GM23338 (cell line): Measurements from ENCODE around the gene MIA. TPM values are rescaled to one million over a fixed set of nuclear protein-coding genes. Genes with fewer than 3 reads are reported as not detected.
A peak's percentile ranks its signal among the peaks of the same experiment; 100 is the strongest.

Source experiments
- ATAC-seq: fragments of 200-7000 bp; cut with Tn5 transposase; 3 replicates; pipeline ENCODE4 v1.9.1; 2020
- DNase-seq: peaks from one replicate; pipeline ENCODE4 v3.0.0-alpha.2; 2015; ENCODE audit warnings: low spot score
- H2AFZ ChIP-seq: fragments of 200-600 bp; sonication (generic); 2 replicates; pipeline ENCODE4 v1.8.0; 2016; ENCODE audit warnings: antibody characterized with exemption, mild to moderate bottlenecking, moderate library complexity
- H3F3A ChIP-seq: fragments of 200-600 bp; sonication (generic); replicated peaks from 2 replicates; pipeline ENCODE4 v1.8.0; 2017; ENCODE audit warnings: antibody characterized with exemption, mixed run types, low read depth
- H3K27ac ChIP-seq: fragments of 200-600 bp; sonication (generic); 2 replicates; pipeline ENCODE4 v1.6.1; 2016; ENCODE audit warnings: low read depth
- H3K27me3 ChIP-seq: fragments of 200-600 bp; sonication (generic); 2 replicates; pipeline ENCODE4 v1.8.0; 2016; ENCODE audit warnings: mild to moderate bottlenecking, mixed run types, moderate library complexity; ENCODE audit not compliant: insufficient read depth
- H3K36me3 ChIP-seq: fragments of 200-600 bp; sonication (generic); 2 replicates; pipeline ENCODE4 v1.8.0; 2016; ENCODE audit warnings: mild to moderate bottlenecking; ENCODE audit not compliant: insufficient read depth
- H3K4me1 ChIP-seq: fragments of 200-600 bp; sonication (generic); 2 replicates; pipeline ENCODE4 v1.8.0; 2016; ENCODE audit warnings: mild to moderate bottlenecking, moderate library complexity; ENCODE audit not compliant: insufficient read depth
- H3K4me2 ChIP-seq: fragments of 200-600 bp; sonication (generic); 2 replicates; pipeline ENCODE4 v1.7.1; 2017; ENCODE audit warnings: mixed run types
- H3K4me3 ChIP-seq: fragments of 200-600 bp; sonication (generic); 2 replicates; pipeline ENCODE4 v1.6.1; 2016; ENCODE audit warnings: mixed run types
- H3K79me2 ChIP-seq: fragments of 200-600 bp; sonication (generic); replicated peaks from 2 replicates; pipeline ENCODE4 v1.8.0; 2017; ENCODE audit warnings: mild to moderate bottlenecking; ENCODE audit not compliant: insufficient read depth
- H3K9me2 ChIP-seq: fragments of 200-600 bp; sonication (generic); 2 replicates; pipeline ENCODE4 v1.8.0; 2017; ENCODE audit not compliant: insufficient read depth
- H4K20me1 ChIP-seq: fragments of 200-600 bp; sonication (generic); replicated peaks from 2 replicates; pipeline ENCODE4 v1.8.0; 2017; ENCODE audit warnings: mild to moderate bottlenecking; ENCODE audit not compliant: insufficient read depth
- H3K27ac Mint-ChIP-seq: 2 replicates; pipeline ENCODE4 v1.8.0; 2020; ENCODE audit warnings: inconsistent platforms, mild to moderate bottlenecking, moderate library complexity, mixed read lengths
- H3K27me3 Mint-ChIP-seq: 3 replicates; pipeline ENCODE4 v1.8.0; 2022; ENCODE audit warnings: low read depth, mild to moderate bottlenecking, moderate library complexity, mixed read lengths, inconsistent platforms; ENCODE audit not compliant: insufficient read depth, poor library complexity
- H3K36me3 Mint-ChIP-seq: 3 replicates; pipeline ENCODE4 v1.8.0; 2021; ENCODE audit warnings: low read depth, mild to moderate bottlenecking, inconsistent platforms, moderate library complexity, mixed read lengths
- H3K4me1 Mint-ChIP-seq: 3 replicates; pipeline ENCODE4 v1.8.0; 2020; ENCODE audit warnings: mild to moderate bottlenecking, inconsistent platforms, mixed read lengths
- H3K4me3 Mint-ChIP-seq: 3 replicates; pipeline ENCODE4 v1.8.0; 2021; ENCODE audit warnings: moderate library complexity, mild to moderate bottlenecking, inconsistent platforms, mixed read lengths
- H3K9me3 Mint-ChIP-seq: 3 replicates; pipeline ENCODE4 v1.8.0; 2020; ENCODE audit warnings: moderate library complexity, mild to moderate bottlenecking, inconsistent platforms, mixed read lengths
- EZH2 ChIP-seq: fragments of 200-600 bp; sonication (generic); IDR thresholded peaks from one replicate; pipeline ENCODE4 v1.8.0; 2017; ENCODE audit warnings: antibody characterized with exemption, mild to moderate bottlenecking, low read depth; ENCODE audit not compliant: unreplicated experiment
- EZH2phosphoT487 ChIP-seq: fragments of 200-600 bp; sonication (generic); IDR thresholded peaks from one replicate; pipeline ENCODE4 v1.8.1; 2018; ENCODE audit warnings: antibody characterized with exemption; ENCODE audit not compliant: unreplicated experiment
- JUNB ChIP-seq: IDR thresholded peaks from one replicate; pipeline ENCODE4 v1.6.1; 2016; ENCODE audit warnings: antibody characterized with exemption; ENCODE audit not compliant: unreplicated experiment
- NANOG ChIP-seq: IDR thresholded peaks from 2 replicates; pipeline ENCODE4 v1.6.1; 2016; ENCODE audit warnings: antibody characterized with exemption, borderline replicate concordance
- POLR2AphosphoS5 ChIP-seq: IDR thresholded peaks from 2 replicates; pipeline ENCODE4 v1.6.1; 2016; ENCODE audit warnings: antibody characterized with exemption, low read depth
- STAT1 ChIP-seq: IDR thresholded peaks from one replicate; pipeline ENCODE4 v1.6.1; 2016; ENCODE audit warnings: antibody characterized with exemption; ENCODE audit not compliant: unreplicated experiment
- ZNF331 ChIP-seq: fragments of 250-450 bp; sonication (Bioruptor Pico); IDR thresholded peaks from 2 replicates; pipeline ENCODE4 v1.5.0; 2020; ENCODE audit warnings: low read depth, mild to moderate bottlenecking, moderate library complexity
- polyA plus RNA-seq: library from polyadenylated mRNA; unstranded; fragments of >200 nt; fragmentation: Nextera tagmentation; extraction: Ambion mirVana; gene quantifications from 2 replicates; pipeline ENCODE4 v1.2.1, GENCODE V29; 2016
- total RNA-seq: library from RNA; depleted of rRNA; stranded (reverse); fragments of >200 nt; shearing (Covaris generic); gene quantifications from 2 replicates; pipeline ENCODE4 v1.2.3, GENCODE V29; 2014
- TF ChIP-seq, protein P1 (sequence below): IDR thresholded peaks from one replicate; pipeline ENCODE4 v1.6.1; 2018; ENCODE audit warnings: antibody characterized with exemption; ENCODE audit not compliant: unreplicated experiment
- TF ChIP-seq, protein P2 (sequence below): IDR thresholded peaks from 2 replicates; pipeline ENCODE4 v1.6.1; 2016; ENCODE audit warnings: antibody characterized with exemption
- TF ChIP-seq, protein P3 (sequence below), 2 experiments: fragments of 200-600 bp in 1 of 2; sonication (generic) in 1 of 2; conservative IDR thresholded peaks; 2 replicates each; pipeline versions ENCODE4 v1.5.1 to v1.6.1; 2016 to 2017; ENCODE audit warnings: antibody characterized with exemption in 2 of 2, low read depth in 2 of 2, mild to moderate bottlenecking in 2 of 2, moderate library complexity in 1 of 2

Gene MIA
- total and polyA plus RNA-seq, 2 experiments from 2014 or later: not detected

DNA sequence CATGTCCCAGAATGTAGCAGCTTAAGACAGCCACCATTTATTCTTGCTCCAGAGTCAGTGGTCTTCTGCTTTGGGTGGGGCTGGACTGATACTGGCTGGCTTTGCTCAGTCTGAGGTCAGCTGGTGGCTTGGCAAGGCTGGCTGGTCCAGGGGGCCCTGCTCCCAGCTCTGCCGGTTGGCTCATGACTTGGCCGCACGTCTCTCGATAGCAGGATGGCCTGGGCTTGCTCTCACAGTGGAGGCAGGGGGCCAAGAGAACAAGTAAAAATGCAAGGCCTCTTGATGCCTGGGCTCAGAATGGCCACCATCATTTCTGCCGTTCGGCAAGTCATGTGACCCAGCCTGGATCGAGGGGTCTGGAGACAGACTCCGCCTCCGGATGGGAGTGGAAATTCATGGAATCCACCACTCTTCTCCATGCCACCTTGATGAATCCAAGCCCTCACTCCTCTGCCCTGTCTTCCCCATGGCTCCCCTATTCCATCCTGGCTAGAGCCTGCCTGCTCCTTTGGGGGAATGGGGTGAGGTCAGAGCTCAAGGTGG, 38.1 kb upstream of the MIA start:
- Histone ChIP-seq H3K4me2 (no peak overlapping the region), H3K9me2 (no peaks in the 10 kb centered on the region), H3K27me3 (no peaks in the 10 kb centered on the region), H3K4me1 (no peaks in the 10 kb centered on the region; the same call in 1 of the 2 replicates), H3K4me3 (no peak overlapping the region), H3K36me3 (peaks cover 7% of the 10 kb centered on the region), H3F3A (no peaks in the 10 kb centered on the region), H4K20me1 (no peaks in the 10 kb centered on the region), H3K27ac (no peak overlapping the region), H3K79me2 (no peaks in the 10 kb centered on the region), H2AFZ (no peak overlapping the region)
- 0 out of 3 replicates have a peak, but pooled peaks cover 3% of the 10 kb centered on the region for H3K9me3 Mint-ChIP-seq
- ATAC-seq: no peak
- H3K27me3 Mint-ChIP-seq: peaks cover 13% of the 10 kb centered on the region
- TF ChIP-seq POLR2AphosphoS5 (no peak), EZH2phosphoT487 (no peak)
- TF ChIP-seq, protein P1, sequence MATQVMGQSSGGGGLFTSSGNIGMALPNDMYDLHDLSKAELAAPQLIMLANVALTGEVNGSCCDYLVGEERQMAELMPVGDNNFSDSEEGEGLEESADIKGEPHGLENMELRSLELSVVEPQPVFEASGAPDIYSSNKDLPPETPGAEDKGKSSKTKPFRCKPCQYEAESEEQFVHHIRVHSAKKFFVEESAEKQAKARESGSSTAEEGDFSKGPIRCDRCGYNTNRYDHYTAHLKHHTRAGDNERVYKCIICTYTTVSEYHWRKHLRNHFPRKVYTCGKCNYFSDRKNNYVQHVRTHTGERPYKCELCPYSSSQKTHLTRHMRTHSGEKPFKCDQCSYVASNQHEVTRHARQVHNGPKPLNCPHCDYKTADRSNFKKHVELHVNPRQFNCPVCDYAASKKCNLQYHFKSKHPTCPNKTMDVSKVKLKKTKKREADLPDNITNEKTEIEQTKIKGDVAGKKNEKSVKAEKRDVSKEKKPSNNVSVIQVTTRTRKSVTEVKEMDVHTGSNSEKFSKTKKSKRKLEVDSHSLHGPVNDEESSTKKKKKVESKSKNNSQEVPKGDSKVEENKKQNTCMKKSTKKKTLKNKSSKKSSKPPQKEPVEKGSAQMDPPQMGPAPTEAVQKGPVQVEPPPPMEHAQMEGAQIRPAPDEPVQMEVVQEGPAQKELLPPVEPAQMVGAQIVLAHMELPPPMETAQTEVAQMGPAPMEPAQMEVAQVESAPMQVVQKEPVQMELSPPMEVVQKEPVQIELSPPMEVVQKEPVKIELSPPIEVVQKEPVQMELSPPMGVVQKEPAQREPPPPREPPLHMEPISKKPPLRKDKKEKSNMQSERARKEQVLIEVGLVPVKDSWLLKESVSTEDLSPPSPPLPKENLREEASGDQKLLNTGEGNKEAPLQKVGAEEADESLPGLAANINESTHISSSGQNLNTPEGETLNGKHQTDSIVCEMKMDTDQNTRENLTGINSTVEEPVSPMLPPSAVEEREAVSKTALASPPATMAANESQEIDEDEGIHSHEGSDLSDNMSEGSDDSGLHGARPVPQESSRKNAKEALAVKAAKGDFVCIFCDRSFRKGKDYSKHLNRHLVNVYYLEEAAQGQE: no peak
- H3K27ac Mint-ChIP-seq: no peak overlapping the region
- no peak for DNase-seq
- no peak overlapping the region for H3K4me3 Mint-ChIP-seq
- peaks cover 51% of the 10 kb centered on the region for H3K36me3 Mint-ChIP-seq
- peaks cover 5% of the 10 kb centered on the region; the same call in 2 of the 3 replicates for H3K4me1 Mint-ChIP-seq

DNA sequence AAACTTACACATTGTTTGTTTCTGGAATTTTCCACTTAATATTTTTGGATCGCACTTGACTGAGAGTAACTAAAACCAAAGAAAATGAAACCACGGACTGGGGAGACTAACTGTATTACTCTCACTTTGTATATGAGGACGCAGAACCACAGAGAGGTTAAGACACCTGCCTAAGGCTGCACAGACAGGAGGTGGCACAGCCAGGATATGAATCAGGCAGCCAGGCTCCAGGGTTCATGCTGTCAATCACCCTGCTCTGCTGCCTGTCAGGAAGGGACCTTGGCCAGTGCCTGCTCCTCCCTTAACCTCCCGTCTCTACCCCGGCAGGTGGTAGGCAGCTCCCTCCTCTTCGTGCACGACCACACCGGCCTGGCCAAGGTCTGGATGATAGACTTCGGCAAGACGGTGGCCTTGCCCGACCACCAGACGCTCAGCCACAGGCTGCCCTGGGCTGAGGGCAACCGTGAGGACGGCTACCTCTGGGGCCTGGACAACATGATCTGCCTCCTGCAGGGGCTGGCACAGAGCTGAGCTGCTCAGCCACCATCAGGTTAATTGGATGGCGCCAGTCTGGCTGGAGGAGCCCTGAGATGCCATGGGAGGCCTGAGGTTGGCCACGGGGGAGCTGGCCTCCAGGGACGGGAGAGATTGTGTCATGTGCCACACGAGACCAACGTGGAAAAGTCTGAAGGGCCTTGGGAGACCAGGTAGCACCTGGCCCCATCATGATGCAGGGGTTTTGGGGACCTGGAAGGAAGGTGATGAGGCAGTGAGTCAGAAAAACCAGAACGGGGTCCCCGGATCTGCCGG, 36.1 kb upstream of the MIA start:
- peaks cover 5% of the 10 kb centered on the region; the same call in 2 of the 3 replicates for H3K4me1 Mint-ChIP-seq
- H3K4me2 ChIP-seq: no peak overlapping the region
- TF ChIP-seq STAT1 (no peak), JUNB (no peak), ZNF331 (CRISPR knock-in tag) (no peak), NANOG (no peak), EZH2 (no peak), POLR2AphosphoS5 (no peak)
- TF ChIP-seq, protein P2, sequence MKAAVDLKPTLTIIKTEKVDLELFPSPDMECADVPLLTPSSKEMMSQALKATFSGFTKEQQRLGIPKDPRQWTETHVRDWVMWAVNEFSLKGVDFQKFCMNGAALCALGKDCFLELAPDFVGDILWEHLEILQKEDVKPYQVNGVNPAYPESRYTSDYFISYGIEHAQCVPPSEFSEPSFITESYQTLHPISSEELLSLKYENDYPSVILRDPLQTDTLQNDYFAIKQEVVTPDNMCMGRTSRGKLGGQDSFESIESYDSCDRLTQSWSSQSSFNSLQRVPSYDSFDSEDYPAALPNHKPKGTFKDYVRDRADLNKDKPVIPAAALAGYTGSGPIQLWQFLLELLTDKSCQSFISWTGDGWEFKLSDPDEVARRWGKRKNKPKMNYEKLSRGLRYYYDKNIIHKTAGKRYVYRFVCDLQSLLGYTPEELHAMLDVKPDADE: no peak
- TF ChIP-seq, protein P3, sequence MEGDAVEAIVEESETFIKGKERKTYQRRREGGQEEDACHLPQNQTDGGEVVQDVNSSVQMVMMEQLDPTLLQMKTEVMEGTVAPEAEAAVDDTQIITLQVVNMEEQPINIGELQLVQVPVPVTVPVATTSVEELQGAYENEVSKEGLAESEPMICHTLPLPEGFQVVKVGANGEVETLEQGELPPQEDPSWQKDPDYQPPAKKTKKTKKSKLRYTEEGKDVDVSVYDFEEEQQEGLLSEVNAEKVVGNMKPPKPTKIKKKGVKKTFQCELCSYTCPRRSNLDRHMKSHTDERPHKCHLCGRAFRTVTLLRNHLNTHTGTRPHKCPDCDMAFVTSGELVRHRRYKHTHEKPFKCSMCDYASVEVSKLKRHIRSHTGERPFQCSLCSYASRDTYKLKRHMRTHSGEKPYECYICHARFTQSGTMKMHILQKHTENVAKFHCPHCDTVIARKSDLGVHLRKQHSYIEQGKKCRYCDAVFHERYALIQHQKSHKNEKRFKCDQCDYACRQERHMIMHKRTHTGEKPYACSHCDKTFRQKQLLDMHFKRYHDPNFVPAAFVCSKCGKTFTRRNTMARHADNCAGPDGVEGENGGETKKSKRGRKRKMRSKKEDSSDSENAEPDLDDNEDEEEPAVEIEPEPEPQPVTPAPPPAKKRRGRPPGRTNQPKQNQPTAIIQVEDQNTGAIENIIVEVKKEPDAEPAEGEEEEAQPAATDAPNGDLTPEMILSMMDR (conservative IDR thresholded peaks at IDR 0.05; ENCODE audit: low read depth in 2 of 2): no peak
- TF ChIP-seq, protein P1: no peak

More for the DNA sequence above, 36.1 kb upstream of the MIA start:
- peaks cover 17% of the 10 kb centered on the region for H3K27me3 Mint-ChIP-seq
- Histone ChIP-seq H3K27ac (no peak overlapping the region), H3F3A (no peaks in the 10 kb centered on the region), H3K4me1 (no peaks in the 10 kb centered on the region; the same call in 1 of the 2 replicates), H3K9me2 (no peaks in the 10 kb centered on the region), H4K20me1 (no peaks in the 10 kb centered on the region), H3K27me3 (no peaks in the 10 kb centered on the region), H2AFZ (no peak overlapping the region), H3K4me3 (no peak overlapping the region), H3K36me3 (peaks cover under 1% of the 10 kb centered on the region; the same call in 1 of the 2 replicates), H3K79me2 (no peaks in the 10 kb centered on the region)
- 0 out of 3 replicates have a peak, but pooled peaks cover 3% of the 10 kb centered on the region for H3K9me3 Mint-ChIP-seq
- H3K36me3 Mint-ChIP-seq: peaks cover 37% of the 10 kb centered on the region
- DNase-seq (no peak), ATAC-seq (no peak)
- H3K27ac Mint-ChIP-seq: peak overlapping the region; percentile 44; the same call in 1 of the 2 replicates
- H3K4me3 Mint-ChIP-seq: no peak overlapping the region
